Measurements from ENCODE around the gene PRKCB. TPM values are rescaled to one million over a fixed set of nuclear protein-coding genes. Genes with fewer than 3 reads are reported as not detected.

Gene PRKCB
- total and polyA plus RNA-seq, 2 of the 8 experiments (the other 6 are each of a cell fraction or from before 2014, with no cell fraction given): 7.1 to 12.1 TPM

GRCh38 chr16:24163935-24164334 is 328.2 kb downstream of the PRKCB start:
- Histone ChIP-seq H4K91ac (replicated peaks; ENCODE audit: insufficient read length, low read length) (no peak overlapping the region), H2BK15ac (ENCODE audit: low read length) (0 out of 2 replicates have a peak overlapping the region, but pooled peaks have one; percentile 61), H3K27ac (ENCODE audit: low read depth, low read length) (no peak overlapping the region; the same call in 1 of the 2 replicates), H3K36me3 (ENCODE audit: control insufficient read depth in 2 of 4, insufficient read depth in 4 of 4, low read length in 3 of 4) (no peaks in the 10 kb centered on the region), H3K4ac (replicated peaks; ENCODE audit: insufficient read length, low read depth, low read length) (no peak overlapping the region), H3K18ac (ENCODE audit: extremely low read depth, low read length) (no peak overlapping the region), H4K5ac (ENCODE audit: insufficient read length, low read depth, low read length) (no peak overlapping the region), H4K8ac (ENCODE audit: extremely low read depth, insufficient read depth, low read length) (no peak overlapping the region), H3K4me3 (ENCODE audit: extremely low read depth in 1 of 4, insufficient read depth in 2 of 4, low read depth in 3 of 4, low read length in 4 of 4) (no peak overlapping the region; a peak in 1 of 8 replicates), H2BK20ac (ENCODE audit: low read length) (0 out of 2 replicates have a peak overlapping the region, but pooled peaks have one; percentile 29), H3K27me3 (replicated peaks in 1 of 4; ENCODE audit: control insufficient read depth in 3 of 4, extremely low read depth in 1 of 4, insufficient read depth in 3 of 4, low read length in 3 of 4) (no peaks in the 10 kb centered on the region), H3K23me2 (ENCODE audit: low read depth, low read length) (no peaks in the 10 kb centered on the region), H3K56ac (replicated peaks; ENCODE audit: insufficient read length, low read depth, low read length) (no peak overlapping the region), H3K9ac (replicated peaks in 1 of 4; ENCODE audit: extremely low read depth in 1 of 4, low read depth in 3 of 4, low read length in 3 of 4) (no peak overlapping the region), H2BK12ac (ENCODE audit: low read depth, low read length) (no peak overlapping the region), H3K79me1 (ENCODE audit: low read depth, low read length) (no peaks in the 10 kb centered on the region), H3K4me1 (replicated peaks in 1 of 4; ENCODE audit: control insufficient read depth in 3 of 4, insufficient read depth in 4 of 4, low read length in 3 of 4) (peaks cover 3 to 10% (median 6%) of the 10 kb centered on the region in 4 experiments; a peak in 4 of 7 replicates), H3K23ac (ENCODE audit: insufficient read length) (no peak overlapping the region), H3K14ac (ENCODE audit: insufficient read length) (no peak overlapping the region), H2BK120ac (replicated peaks; ENCODE audit: low read depth, low read length) (no peak overlapping the region), H3K4me2 (ENCODE audit: insufficient read depth in 1 of 2, low read depth in 2 of 2, low read length in 2 of 2) (0 out of 4 replicates have a peak overlapping the region, but pooled peaks of 1 of the 2 experiments have one; percentile 3), H4K20me1 (replicated peaks in 1 of 2; ENCODE audit: control insufficient read depth in 1 of 2, insufficient read depth in 2 of 2, low read length in 2 of 2) (no peaks in the 10 kb centered on the region), H3K9me3 (ENCODE audit: insufficient read depth in 2 of 2, low read depth in 1 of 2, low read length in 1 of 2) (no peaks in the 10 kb centered on the region), H2AK5ac (ENCODE audit: low read depth, low read length) (no peak overlapping the region; the same call in 1 of the 2 replicates), H2AFZ (ENCODE audit: low read length) (no peak overlapping the region), H3K79me2 (ENCODE audit: control insufficient read depth in 1 of 2, insufficient read depth in 2 of 2, low read length in 2 of 2) (no peaks in the 10 kb centered on the region), H2BK5ac (ENCODE audit: low read depth, low read length) (no peak overlapping the region)
- CTCF ChIA-PET (ENCODE audit: partially characterized antibody): interaction anchor here (0.6 to 3.0 kb wide), 5 partner anchors 15 to 341 kb away, joined by 3 to 12 read pairs (median 4); no protein-coding TSS in a partner anchor
- DNase-seq (ENCODE audit: low read depth in 1 of 2, low spot score in 2 of 2): no peak
- FAIRE-seq: no peak
- no peak for TF ChIP-seq SRF (IDR thresholded peaks at IDR 0.05; ENCODE audit: low read depth, low read length)
- no peak for TF ChIP-seq CBX8 (IDR thresholded peaks at IDR 0.05; ENCODE audit: borderline replicate concordance, low read depth, low read length)
- TF ChIP-seq KDM1A (IDR thresholded peaks at IDR 0.05; ENCODE audit: borderline replicate concordance, low read length): no peak
- TF ChIP-seq GTF2F1 (IDR thresholded peaks at IDR 0.05; ENCODE audit: borderline replicate concordance, low read depth, low read length): no peak
- TF ChIP-seq RAD21 (IDR thresholded peaks at IDR 0.05 in 1 of 2, conservative IDR thresholded peaks at IDR 0.05 in 1 of 2; ENCODE audit: low read depth in 2 of 2, low read length in 2 of 2): no peak
- no peak for TF ChIP-seq JUN (IDR thresholded peaks at IDR 0.05; ENCODE audit: low read depth, low read length)
- TF ChIP-seq CTCF (IDR thresholded peaks at IDR 0.05; ENCODE audit: control extremely low read depth in 1 of 3, insufficient read depth in 1 of 3, low read depth in 1 of 3, low read length in 3 of 3): no peak
- TF ChIP-seq, protein P1, sequence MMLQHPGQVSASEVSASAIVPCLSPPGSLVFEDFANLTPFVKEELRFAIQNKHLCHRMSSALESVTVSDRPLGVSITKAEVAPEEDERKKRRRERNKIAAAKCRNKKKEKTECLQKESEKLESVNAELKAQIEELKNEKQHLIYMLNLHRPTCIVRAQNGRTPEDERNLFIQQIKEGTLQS (IDR thresholded peaks at IDR 0.05; ENCODE audit: insufficient read depth, low read depth, low read length): no peak
- TF ChIP-seq CHD2 (IDR thresholded peaks at IDR 0.05; ENCODE audit: low read length): no peak
- 54% methylated on average over 3 of the region's 3 CpGs; no CpG with 5 or more reads in 1 of the 2 experiments for WGBS, 2 experiments (ENCODE audit: extremely low coverage in 1 of 2, insufficient coverage in 1 of 2, insufficient read length in 1 of 2, insufficient replicate concordance in 2 of 2, low coverage in 1 of 2, low lambda C conversion rate in 2 of 2, missing lambda C conversion rate in 1 of 2)
- POLR2A ChIA-PET (ENCODE audit: partially characterized antibody): interaction anchor here (0.9 to 2.0 kb wide), 5 partner anchors 9 to 64 kb away, joined by 3 to 7 read pairs (median 5); no protein-coding TSS in a partner anchor
